Testis (tissue), 3 donors: Measurements from ENCODE around the gene TMEM51. TPM values are rescaled to one million over a fixed set of nuclear protein-coding genes. Genes with fewer than 3 reads are reported as not detected.

Source experiments
- DNase-seq: peaks from one replicate; pipeline ENCODE4 v3.0.0-alpha.2; 2019
- H3K27ac ChIP-seq, 2 donors: fragments of 200-600 bp; sonication (generic); one replicate each; pipeline ENCODE4 v1.5.1; 2019
- H3K27me3 ChIP-seq: fragments of 200-600 bp; sonication (generic); one replicate; pipeline ENCODE4 v1.5.1; 2019
- H3K36me3 ChIP-seq: fragments of 200-600 bp; sonication (generic); one replicate; pipeline ENCODE4 v1.5.1; 2017; ENCODE audit warnings: low read depth; ENCODE audit errors: missing control alignments
- H3K4me1 ChIP-seq: fragments of 200-600 bp; sonication (generic); one replicate; pipeline ENCODE4 v1.5.1; 2019
- H3K4me3 ChIP-seq, 2 donors: fragments of 200-600 bp; sonication (generic); one replicate each; pipeline ENCODE4 v1.5.1; 2017 to 2019
- H3K9me3 ChIP-seq: fragments of 200-600 bp; sonication (generic); one replicate; pipeline ENCODE4 v1.5.1; 2017
- POLR2A ChIP-seq: fragments of 450-650 bp; IDR thresholded peaks from one replicate; pipeline ENCODE4 v1.6.1; 2017; ENCODE audit warnings: antibody characterized with exemption, mild to moderate bottlenecking, moderate library complexity
- WGBS, 2 donors: methylation state at CpG; one replicate each; pipeline ENCODE4 v1.1.5; 2018; 5-methylcytosine and 5-hydroxymethylcytosine counted together
- intact Hi-C: fragments of 100-400 bp; cut with DNase I; formaldehyde crosslinking; loops from one replicate; pipeline ENCODE4 v1.15.1; 2023; ENCODE audit warnings: low total_unique reads
- polyA plus RNA-seq: library from polyadenylated mRNA; stranded (reverse); fragments of 350-450 nt; fragmentation: Illumina TruSeq; extraction: RNeasy Lipid Tissue Mini Kit (QIAGEN cat#74804); gene quantifications from one replicate; pipeline ENCODE4 v1.2.3, GENCODE V29; 2014; ENCODE audit warnings: low read depth, low replicate concordance; ENCODE audit not compliant: insufficient read depth
- total RNA-seq, 2 donors: library from RNA; depleted of rRNA; stranded (reverse); fragments of >200 nt; gene quantifications; one replicate each; pipeline ENCODE4 v1.2.3, GENCODE V29; 2016
- TF ChIP-seq, protein P1 (sequence below), 3 experiments: fragments of 450-650 bp in 2 of 3; fragments of 200-600 bp in 1 of 3; sonication (generic) in 1 of 3; IDR thresholded peaks; one replicate each; pipeline ENCODE4 v1.5.1; 2016 to 2019; ENCODE audit warnings: antibody characterized with exemption in 3 of 3, mild to moderate bottlenecking in 2 of 3, moderate library complexity in 1 of 3

Gene TMEM51
- total and polyA plus RNA-seq, 3 donors from 2014 or later, result 5.3 to 7.9 (median 5.3) TPM

DNA sequence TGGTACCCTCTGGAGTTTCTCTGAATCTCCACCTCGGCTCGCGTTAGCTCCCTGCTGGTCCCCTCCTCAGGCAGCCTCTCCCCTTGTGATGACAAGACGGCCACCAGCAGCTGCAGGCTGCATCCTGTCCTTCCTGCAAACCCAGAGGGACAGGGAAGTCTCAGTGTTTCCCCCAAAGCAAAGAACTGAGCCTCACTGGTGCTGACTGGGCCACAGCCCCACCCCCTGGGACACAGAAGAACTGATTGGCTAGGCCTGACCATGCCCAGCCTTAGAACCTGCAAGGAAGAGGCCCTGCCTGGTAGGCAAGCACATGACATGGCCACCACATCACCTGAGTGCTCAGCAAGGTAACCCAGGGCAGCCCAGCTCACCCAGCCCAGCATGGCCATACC lies 34.6 kb downstream of the TMEM51 start:
- no peaks in the 10 kb centered on the region for H3K27me3 ChIP-seq
- H3K36me3 ChIP-seq, result no peaks in the 10 kb centered on the region
- TF ChIP-seq, protein P1, sequence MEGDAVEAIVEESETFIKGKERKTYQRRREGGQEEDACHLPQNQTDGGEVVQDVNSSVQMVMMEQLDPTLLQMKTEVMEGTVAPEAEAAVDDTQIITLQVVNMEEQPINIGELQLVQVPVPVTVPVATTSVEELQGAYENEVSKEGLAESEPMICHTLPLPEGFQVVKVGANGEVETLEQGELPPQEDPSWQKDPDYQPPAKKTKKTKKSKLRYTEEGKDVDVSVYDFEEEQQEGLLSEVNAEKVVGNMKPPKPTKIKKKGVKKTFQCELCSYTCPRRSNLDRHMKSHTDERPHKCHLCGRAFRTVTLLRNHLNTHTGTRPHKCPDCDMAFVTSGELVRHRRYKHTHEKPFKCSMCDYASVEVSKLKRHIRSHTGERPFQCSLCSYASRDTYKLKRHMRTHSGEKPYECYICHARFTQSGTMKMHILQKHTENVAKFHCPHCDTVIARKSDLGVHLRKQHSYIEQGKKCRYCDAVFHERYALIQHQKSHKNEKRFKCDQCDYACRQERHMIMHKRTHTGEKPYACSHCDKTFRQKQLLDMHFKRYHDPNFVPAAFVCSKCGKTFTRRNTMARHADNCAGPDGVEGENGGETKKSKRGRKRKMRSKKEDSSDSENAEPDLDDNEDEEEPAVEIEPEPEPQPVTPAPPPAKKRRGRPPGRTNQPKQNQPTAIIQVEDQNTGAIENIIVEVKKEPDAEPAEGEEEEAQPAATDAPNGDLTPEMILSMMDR (IDR thresholded peaks at IDR 0.05), result no peak
- no peak for TF ChIP-seq POLR2A
- intact Hi-C loops, result no loop called here
- WGBS, 2 donors, result 51 to 67% methylated on average over 4 of the region's 4 CpGs
- H3K4me3 ChIP-seq, result no peak overlapping the region
- H3K9me3 ChIP-seq, result no peaks in the 10 kb centered on the region
- no peak overlapping the region for H3K27ac ChIP-seq
- no peaks in the 10 kb centered on the region for H3K4me1 ChIP-seq
- DNase-seq, result no peak

DNA sequence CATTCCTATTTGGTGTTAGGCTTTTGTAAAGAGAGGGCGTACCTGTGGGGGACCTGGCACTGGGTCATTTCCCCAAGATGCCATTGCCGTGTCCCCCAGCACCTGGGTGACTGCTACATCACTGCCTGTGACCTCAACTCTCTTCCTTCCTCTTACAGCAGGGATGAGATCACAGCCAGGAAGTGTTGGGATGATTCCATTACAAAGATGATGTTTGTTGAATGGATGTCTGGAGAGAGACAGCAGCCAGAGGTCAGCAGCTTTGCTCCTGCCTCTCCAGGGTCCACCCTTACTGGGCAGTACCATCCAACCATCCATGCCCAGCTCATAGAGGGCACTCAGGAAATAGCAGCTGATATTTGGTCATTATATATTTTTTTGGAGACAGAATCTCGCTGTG lies 35.1 kb downstream of the TMEM51 start:
- Histone ChIP-seq H3K27me3 (no peaks in the 10 kb centered on the region), H3K27ac (no peak overlapping the region), H3K4me3 (no peak overlapping the region), H3K36me3 (no peaks in the 10 kb centered on the region), H3K4me1 (no peaks in the 10 kb centered on the region), H3K9me3 (no peaks in the 10 kb centered on the region)
- DNase-seq, result no peak
- TF ChIP-seq POLR2A, result no peak
- TF ChIP-seq, protein P1 (IDR thresholded peaks at IDR 0.05), result no peak
- intact Hi-C loops, result no loop called here
- 69 to 94% methylated on average over 3 of the region's 3 CpGs for WGBS, 2 donors

DNA sequence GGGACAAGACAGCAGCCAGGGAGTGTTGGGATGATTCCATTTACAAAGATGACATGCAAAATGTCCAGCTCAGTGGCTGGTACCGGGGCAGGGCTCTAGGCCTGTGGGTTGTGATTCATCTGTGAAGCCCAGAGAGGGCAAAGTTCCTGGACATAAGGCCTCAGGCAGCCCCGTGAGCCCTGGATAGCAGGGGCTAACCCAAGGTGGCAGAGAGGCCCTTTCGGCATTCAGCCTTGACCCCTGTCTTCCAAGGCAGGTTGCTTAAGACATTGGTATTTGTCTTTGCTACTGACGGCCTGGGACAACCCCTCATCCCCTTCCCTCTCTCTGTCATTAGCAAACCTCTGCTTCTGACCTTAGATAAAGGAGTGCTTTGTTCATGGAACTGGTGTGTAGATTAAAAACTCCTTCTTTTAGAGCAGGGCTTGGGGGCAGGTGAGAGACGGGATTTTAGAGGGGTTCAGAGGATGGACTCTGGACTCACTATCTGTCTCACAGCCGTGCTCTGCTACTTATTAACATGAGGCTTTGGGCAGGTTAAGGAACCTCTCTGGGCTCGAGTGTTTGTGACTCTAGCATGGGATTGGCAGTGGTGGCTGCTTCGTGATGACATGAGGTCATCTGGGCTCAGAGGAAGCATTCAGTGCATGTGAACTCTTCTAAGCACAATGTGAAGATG lies 36.3 kb downstream of the TMEM51 start:
- no peak overlapping the region for H3K4me3 ChIP-seq
- H3K27me3 ChIP-seq, result no peaks in the 10 kb centered on the region
- H3K9me3 ChIP-seq, result no peaks in the 10 kb centered on the region
- intact Hi-C loops, result no loop called here
- DNase-seq, result no peak
- TF ChIP-seq, protein P1 (IDR thresholded peaks at IDR 0.05), result no peak
- no peak for TF ChIP-seq POLR2A
- H3K27ac ChIP-seq, result no peak overlapping the region
- no peaks in the 10 kb centered on the region for H3K36me3 ChIP-seq
- no peaks in the 10 kb centered on the region for H3K4me1 ChIP-seq
- 64 to 77% methylated on average over 8 of the region's 8 CpGs for WGBS, 2 donors

DNA sequence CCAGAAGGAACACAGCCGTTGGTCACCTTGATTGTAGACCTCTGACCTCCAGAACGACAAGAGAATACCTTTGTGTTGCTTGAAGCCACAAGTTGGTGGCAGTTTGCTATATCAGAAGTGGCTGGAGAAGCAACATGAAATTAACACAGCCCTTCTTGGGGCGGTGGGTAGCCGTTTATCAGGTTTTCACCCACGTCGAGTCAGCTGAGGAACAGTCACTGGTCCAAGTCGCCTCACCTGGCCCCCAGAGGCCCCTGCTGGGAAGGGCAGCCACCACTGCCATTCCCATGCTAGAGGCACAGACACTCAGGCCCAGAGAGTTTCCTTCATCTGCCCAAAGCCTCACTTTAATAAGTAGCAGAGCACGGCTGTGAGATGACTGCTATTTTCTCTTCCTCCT lies 37.7 kb downstream of the TMEM51 start:
- H3K4me1 ChIP-seq, result peaks cover 9% of the 10 kb centered on the region
- no peak overlapping the region for H3K27ac ChIP-seq
- TF ChIP-seq, protein P1 (IDR thresholded peaks at IDR 0.05), result no peak
- TF ChIP-seq POLR2A, result no peak

DNA sequence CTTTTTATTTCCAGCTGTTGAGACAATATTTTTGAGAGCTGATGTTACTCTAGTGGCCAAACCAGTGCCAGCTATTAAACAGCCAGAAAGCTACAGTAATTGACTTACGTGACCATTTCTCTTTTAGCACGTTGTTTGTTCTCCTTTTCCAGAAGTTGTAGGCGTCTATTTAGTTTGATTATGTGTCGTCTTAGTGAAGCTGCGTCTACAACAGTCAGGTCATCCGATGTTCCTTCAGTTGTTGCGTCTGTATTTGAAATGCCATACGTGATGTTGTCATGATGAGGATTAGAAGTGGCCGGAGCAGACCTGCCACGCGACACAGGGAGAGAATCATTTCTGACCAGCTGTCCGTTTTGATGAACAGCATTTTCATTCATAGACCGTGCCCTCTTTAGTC lies 38.2 kb downstream of the TMEM51 start:
- no peaks in the 10 kb centered on the region for H3K27me3 ChIP-seq
- H3K36me3 ChIP-seq, result no peaks in the 10 kb centered on the region
- TF ChIP-seq, protein P1 (IDR thresholded peaks at IDR 0.05), result no peak
- no peak for TF ChIP-seq POLR2A
- peaks cover 11% of the 10 kb centered on the region for H3K4me1 ChIP-seq
- no peak overlapping the region for H3K27ac ChIP-seq
- WGBS, 2 donors, result 77 to 88% methylated on average over 13 of the region's 13 CpGs
- DNase-seq, result no peak
- H3K4me3 ChIP-seq, result no peak overlapping the region
- no peaks in the 10 kb centered on the region for H3K9me3 ChIP-seq
- intact Hi-C loops, result no loop called here

More for the DNA sequence above, 37.7 kb downstream of the TMEM51 start:
- WGBS, 2 donors, result 80 to 87% methylated on average over 5 to 8 of the region's 8 CpGs
- intact Hi-C loops, result no loop called here
- no peaks in the 10 kb centered on the region for H3K9me3 ChIP-seq
- no peaks in the 10 kb centered on the region for H3K36me3 ChIP-seq
- no peak for DNase-seq
- H3K27me3 ChIP-seq, result no peaks in the 10 kb centered on the region
- no peak overlapping the region for H3K4me3 ChIP-seq
